CD1c-positive myeloid dendritic cell (primary cell): Measurements from ENCODE around the gene DGKE.

Experiments
- DNase-seq: peaks from one replicate; pipeline ENCODE4 v3.0.0-alpha.2; 2016; ENCODE audit errors: extremely low spot score

The DGKE gene

GRCh38 chr17:56847106-56847505 lies 13.2 kb downstream of the DGKE start:
- no peak for DNase-seq

- no peak for DNase-seq
Measured at GRCh38 chr17:56849131-56849530, 15.2 kb downstream of the DGKE start.

- no peak for DNase-seq
Measured at GRCh38 chr17:56850591-56850990, 16.6 kb downstream of the DGKE start.

- no peak for DNase-seq
Measured at GRCh38 chr17:56851008-56851407, 17.1 kb downstream of the DGKE start.

GRCh38 chr17:56861899-56862298 lies 27.9 kb downstream of the DGKE start:
- DNase-seq = no peak

- DNase-seq = no peak
Measured at GRCh38 chr17:56863974-56864373, 30.0 kb downstream of the DGKE start.

- no peak for DNase-seq
Measured at GRCh38 chr17:56866076-56866475, 32.1 kb downstream of the DGKE start.

GRCh38 chr17:56866496-56866895 lies 32.5 kb downstream of the DGKE start:
- no peak for DNase-seq

- no peak for DNase-seq
Measured at GRCh38 chr17:56867948-56868376, 34.0 kb downstream of the DGKE start.

- DNase-seq = no peak
Measured at GRCh38 chr17:56868716-56869115, 34.8 kb downstream of the DGKE start.

- DNase-seq = no peak
Measured at GRCh38 chr17:56870081-56870651, 36.2 kb downstream of the DGKE start.

GRCh38 chr17:56876766-56877179 lies 42.8 kb downstream of the DGKE start:
- DNase-seq = no peak

- no peak for DNase-seq
Measured at GRCh38 chr17:56879280-56879679, 45.3 kb downstream of the DGKE start.

- peak; percentile 46 for DNase-seq
Measured at GRCh38 chr17:56880133-56880532, 46.2 kb downstream of the DGKE start.

GRCh38 chr17:56880571-56880970 lies 46.6 kb downstream of the DGKE start:
- no peak for DNase-seq

- no peak for DNase-seq
Measured at GRCh38 chr17:56881685-56882295, 47.8 kb downstream of the DGKE start.

- DNase-seq = peak; percentile 26
Measured at GRCh38 chr17:56883616-56884015, 49.7 kb downstream of the DGKE start.

- no peak for DNase-seq
Measured at GRCh38 chr17:56884483-56885311, 50.7 kb downstream of the DGKE start.

- no peak for DNase-seq
Measured at GRCh38 chr17:56885312-56885657, 51.3 kb downstream of the DGKE start.

GRCh38 chr17:56886288-56886731 lies 52.4 kb downstream of the DGKE start:
- DNase-seq = no peak

- DNase-seq = no peak
Measured at GRCh38 chr17:56887105-56887504, 53.2 kb downstream of the DGKE start.

- no peak for DNase-seq
Measured at GRCh38 chr17:56887552-56888467, 53.9 kb downstream of the DGKE start.
